ENCODE measurements around the gene SCML1.
A peak's percentile ranks its signal among the peaks of the same experiment; 100 is the strongest.
"Not testable (repeated sequence)": the region's sequence is repeated elsewhere in the genome, so short reads cannot be mapped to it uniquely, and the experiment has no call there.

The SCML1 gene

GRCh38 chrX:17740137-17741122, 3.1 kb downstream of the SCML1 start:
- no peak for DNase-seq

- no peak for DNase-seq
These were observed 3.8 kb downstream of the SCML1 start for GRCh38 chrX:17741123-17741511.

- DNase-seq = no peak
These were observed 6.6 kb downstream of the SCML1 start for GRCh38 chrX:17743913-17744312.

- peak in 1 of 2 donors; percentile 20 for DNase-seq
These were observed 7.7 kb downstream of the SCML1 start for GRCh38 chrX:17744896-17745523.

GRCh38 chrX:17747692-17748091, 10.4 kb downstream of the SCML1 start:
- no peak for DNase-seq

GRCh38 chrX:17748684-17749083, 11.4 kb downstream of the SCML1 start:
- DNase-seq = no peak

GRCh38 chrX:17750436-17750835, 13.1 kb downstream of the SCML1 start:
- no peak for DNase-seq

GRCh38 chrX:17758382-17758781, 21.1 kb downstream of the SCML1 start:
- DNase-seq = no peak

- DNase-seq = no peak
These were observed 22.7 kb downstream of the SCML1 start for GRCh38 chrX:17759990-17760389.

GRCh38 chrX:17767734-17768133, 30.4 kb downstream of the SCML1 start:
- no peak for DNase-seq

- no peak for DNase-seq
These were observed 31.7 kb downstream of the SCML1 start for GRCh38 chrX:17768997-17769396.

GRCh38 chrX:17769701-17770269, 32.5 kb downstream of the SCML1 start:
- DNase-seq = peak in 1 of 2 donors; percentile 2

GRCh38 chrX:17773221-17773876, 36.1 kb downstream of the SCML1 start:
- DNase-seq = no peak

GRCh38 chrX:17774053-17774452, 36.8 kb downstream of the SCML1 start:
- no peak for DNase-seq

- no peak for DNase-seq
These were observed 41.7 kb downstream of the SCML1 start for GRCh38 chrX:17778997-17779396.

GRCh38 chrX:17779434-17779833, 42.1 kb downstream of the SCML1 start:
- no peak for DNase-seq

GRCh38 chrX:17786554-17787347, 49.5 kb downstream of the SCML1 start:
- DNase-seq = not testable (repeated sequence)

GRCh38 chrX:17787557-17787956, 50.3 kb downstream of the SCML1 start:
- DNase-seq = no peak

GRCh38 chrX:17788439-17788838, 51.1 kb downstream of the SCML1 start:
- peak; percentile 24 to 36 for DNase-seq

- no peak for DNase-seq
These were observed 51.8 kb downstream of the SCML1 start for GRCh38 chrX:17788956-17789562.

GRCh38 chrX:17792826-17793225, 55.5 kb downstream of the SCML1 start:
- no peak for DNase-seq

GRCh38 chrX:17798921-17799320, 61.6 kb downstream of the SCML1 start:
- DNase-seq = no peak

Measured in CD4-positive, alpha-beta T cell treated with Interleukin-4 for 1 hour (primary cell).